HG02943 (cell line): Measurements from ENCODE around the gene CDH23.

ENCODE experiments used
- ATAC-seq: cut with Tn5 transposase; IDR thresholded peaks from one replicate; pipeline ENCODE4 v1.9.1; 2021; ENCODE audit warnings: mild to moderate bottlenecking, low read depth, moderate library complexity; ENCODE audit not compliant: unreplicated experiment

Gene CDH23

DNA sequence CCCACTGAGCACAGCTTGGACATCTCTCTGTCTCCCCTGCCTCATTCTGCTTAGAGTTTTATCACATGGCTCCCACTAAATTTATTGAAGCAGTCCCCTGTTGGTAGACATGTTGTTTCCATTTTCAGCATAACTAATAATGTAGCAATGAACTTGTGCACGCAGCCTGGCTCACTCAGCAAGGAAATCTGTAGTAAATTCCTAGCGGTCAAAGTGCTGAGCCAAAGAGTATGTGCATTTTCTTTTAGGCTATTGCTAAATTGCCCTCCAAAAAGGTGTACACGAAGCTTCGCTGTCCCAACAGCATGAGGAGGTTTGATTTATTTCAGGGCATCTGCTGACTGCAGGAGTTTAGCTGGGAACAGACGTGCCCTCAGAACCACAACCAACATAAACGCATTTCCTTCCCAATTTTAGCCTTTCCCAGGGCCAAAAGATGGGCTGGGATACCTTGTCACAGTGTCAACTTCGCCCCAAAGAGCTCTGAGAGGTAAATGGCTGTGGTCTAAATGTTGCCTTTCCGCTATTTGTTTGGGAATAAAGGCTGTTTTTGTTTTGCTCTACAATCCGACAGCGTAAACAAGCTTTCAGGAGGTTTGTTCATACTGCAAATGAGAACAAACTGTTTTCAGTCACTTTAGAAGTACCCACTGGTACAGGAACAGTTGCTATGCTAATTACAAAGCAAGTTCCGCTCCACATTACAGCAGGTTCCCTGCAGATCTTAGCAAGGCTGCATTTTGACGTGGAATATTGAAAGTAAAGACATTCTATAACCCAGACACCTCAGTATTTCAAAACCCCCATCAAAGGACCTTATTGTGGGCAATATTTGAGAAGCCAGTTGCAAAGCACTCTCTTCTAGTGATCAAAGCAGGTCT is 359.8 kb downstream of the CDH23 start:
- no peak for ATAC-seq

DNA sequence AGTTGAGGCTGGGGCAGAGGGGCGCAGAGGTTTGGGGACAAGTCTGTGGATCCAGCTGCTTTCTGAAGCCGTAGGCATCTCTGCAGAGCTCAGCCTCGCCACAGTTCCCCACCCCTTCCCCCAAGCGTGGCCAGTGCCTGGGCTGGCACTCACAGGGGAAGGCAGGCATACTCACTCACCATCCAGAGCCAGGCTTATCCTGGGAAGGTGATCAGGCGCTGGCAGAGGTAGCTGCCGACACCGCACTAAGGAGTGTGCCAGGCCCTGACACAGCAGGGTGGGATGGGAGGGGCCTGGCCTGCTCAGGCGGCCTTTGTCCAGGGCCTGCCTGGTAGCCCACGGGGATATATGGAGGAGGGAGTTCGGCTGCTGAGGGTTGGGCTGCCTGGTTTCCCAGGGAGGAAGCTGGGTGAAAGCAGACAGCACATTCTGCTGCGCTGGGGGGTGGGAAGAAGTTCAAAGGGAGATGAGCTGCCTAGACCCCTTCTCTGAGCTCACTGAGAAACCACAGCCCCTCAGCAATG is 360.7 kb downstream of the CDH23 start:
- ATAC-seq, result no peak

DNA sequence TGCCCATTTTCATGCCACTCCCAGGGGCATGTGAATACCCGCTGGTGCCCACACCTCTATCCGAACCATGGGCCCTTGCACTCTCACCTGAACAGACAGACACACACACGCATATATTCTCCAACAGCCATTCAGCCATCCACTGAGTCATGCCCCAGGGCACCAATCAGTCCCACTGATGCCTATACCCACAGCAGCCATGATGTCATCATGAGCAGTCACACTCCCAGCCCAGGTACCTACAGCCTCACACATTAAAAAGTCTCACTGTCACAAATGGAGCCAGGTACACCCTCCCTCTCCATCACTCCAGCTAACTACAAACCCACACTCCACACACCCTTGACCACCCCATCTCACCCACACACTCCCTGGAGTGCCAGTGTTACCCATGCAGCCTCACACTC is 364.4 kb downstream of the CDH23 start:
- ATAC-seq, result no peak

DNA sequence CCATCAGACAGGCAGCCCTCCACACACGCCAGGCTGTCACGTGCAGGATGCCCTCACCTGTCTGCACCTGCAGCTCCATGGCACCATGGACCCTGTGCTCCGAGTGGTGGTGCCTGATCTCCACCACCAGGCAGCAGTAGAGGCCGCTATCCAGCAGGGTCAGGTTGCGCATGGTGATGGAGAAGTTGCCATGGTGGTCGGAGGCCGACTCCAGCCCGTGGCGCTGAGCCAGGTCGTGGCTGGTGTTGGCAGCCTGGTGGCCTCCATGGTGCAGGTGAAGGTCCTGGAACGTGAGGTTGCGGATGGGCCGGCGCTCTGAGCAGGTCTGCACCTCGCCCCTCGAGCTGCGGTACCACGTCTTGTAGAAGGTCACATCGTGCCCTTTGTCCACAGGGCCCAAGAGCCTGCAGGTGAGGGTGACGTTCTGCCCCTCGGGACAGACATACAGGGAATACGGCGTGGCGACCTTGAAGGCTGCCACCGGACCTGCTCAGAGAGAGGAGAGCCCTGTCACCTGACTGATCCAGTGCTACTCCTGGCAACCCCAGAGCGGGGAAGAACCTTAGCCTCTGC is 364.9 kb downstream of the CDH23 start:
- ATAC-seq, result no peak

DNA sequence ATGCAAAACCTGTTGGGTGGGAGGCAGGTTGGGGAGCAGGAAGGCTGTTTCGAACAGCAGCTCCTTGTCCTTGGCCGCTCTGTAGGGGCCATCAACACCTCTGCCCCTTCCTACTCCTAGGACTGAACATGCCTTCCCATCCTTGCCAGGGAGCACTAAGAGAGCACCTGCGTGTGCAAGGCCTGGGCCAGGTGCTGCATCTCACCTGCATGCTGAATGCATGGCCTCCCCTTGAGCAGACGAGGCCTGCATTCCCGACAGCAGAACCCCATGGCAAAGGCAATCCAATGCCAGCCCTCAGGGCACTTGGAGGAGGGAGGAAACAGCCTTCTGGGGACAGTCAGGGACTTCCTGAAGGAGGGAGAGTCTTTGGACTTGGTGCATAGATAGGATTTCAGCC is 365.6 kb downstream of the CDH23 start:
- no peak for ATAC-seq

DNA sequence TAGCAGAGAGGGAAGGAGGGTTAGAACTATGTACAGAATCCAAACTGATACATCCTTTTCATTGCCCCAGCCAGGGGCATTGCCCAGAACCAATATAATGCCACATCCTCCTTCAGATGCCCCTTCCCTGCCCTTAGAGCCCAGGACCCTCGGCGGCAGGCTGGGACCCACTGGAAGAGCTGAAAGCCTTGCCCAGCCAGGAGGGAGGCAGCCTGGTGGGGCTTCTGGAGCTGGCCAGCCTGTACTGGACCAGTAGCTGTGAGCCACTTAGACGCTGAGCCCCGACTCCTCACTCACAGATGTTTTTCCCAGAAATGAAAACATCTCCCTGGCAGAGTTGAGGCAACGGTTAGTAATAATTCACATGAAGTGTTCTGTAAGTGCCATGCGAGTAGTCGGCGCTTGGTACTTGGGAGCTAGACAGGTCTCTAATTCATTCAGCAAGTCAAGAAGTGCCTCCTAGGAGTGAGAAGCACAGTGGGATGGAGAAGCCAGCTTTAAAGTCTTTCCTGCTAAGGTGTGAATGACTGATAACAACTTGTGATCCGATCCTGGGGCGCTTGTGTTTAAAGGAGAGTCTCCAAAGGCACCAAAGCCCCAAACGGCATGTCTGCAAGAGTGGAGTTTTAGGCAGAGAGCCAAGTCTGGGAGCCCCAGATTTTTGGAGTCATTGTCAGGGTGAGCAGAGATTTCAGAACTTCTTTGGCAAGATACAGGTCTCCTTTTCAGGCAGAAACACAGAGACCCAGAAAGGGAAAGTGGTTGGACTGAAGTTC is 366.8 kb downstream of the CDH23 start:
- no peak for ATAC-seq

DNA sequence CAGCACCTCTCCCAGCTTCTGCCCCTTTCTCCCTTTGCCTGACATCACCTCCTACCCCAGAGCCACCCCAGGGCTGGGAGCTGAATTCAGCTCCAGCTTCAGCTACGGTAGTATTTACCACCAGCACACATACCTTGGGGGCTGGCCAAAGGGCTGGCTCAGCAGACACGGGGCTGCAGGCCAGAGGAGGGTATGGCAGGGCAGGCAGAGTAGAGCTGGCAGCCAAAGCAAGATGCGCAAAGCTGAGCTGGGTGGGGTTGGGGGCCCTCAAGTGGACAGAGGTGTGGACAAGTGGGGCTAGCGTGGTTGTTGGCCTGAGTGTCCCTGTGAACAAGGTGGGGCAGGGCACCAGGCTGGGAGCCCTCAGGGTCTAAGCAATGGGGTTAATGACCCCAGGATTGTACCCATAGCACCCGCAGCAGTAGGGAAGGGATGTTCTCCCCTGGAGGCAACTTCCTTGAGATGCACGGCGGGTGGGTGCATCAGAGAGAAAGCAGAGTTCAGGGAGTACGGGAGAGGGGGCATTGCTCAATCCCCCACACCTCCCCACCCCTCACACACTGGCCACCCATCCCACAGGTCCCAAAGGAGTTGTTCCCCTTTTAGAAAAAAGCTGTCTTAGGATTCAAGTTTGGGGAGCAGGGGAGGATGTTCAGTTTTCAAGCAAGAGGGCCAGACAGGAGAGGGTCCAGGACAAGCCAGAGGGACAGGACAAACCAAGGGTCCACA is 368.6 kb downstream of the CDH23 start:
- no peak for ATAC-seq

DNA sequence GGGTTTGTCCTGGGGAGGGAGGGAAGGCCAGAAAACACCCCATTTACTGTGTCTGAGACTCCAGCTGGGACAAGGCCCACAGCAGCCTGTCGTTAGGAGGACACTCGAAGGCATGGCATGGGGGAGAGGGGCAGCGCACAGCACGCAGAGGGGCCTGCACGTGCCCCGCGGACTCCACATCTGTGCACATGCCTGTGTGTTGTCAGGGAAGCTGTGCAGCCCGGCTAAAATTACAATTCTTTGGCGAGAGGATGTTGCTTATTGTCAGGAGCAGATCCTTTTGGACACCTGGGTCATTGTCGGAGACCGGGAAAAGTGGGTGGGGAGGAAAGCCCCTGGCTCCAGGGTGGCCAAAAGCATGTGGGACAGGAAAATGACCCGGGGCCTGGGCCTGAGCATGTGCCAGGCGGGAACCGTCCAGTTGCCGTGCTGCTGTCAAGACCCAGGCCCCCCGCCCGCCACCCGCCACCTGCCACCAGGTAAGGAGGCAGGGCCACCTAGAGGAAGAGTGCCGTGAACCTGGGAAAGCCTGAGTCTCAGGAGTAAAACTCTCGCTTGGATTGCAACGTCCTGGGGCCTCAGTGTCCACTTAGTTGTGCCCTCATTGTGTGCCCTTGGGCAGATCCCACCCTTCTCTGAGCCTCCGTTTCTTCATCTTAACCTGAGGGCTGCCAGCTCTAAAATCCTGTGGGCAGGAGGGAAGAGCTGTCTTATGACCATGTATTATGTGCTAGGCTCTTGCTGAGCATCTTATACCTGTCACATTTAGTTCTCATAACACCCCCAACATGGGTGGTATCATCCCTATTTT is 369.4 kb downstream of the CDH23 start:
- no peak for ATAC-seq

DNA sequence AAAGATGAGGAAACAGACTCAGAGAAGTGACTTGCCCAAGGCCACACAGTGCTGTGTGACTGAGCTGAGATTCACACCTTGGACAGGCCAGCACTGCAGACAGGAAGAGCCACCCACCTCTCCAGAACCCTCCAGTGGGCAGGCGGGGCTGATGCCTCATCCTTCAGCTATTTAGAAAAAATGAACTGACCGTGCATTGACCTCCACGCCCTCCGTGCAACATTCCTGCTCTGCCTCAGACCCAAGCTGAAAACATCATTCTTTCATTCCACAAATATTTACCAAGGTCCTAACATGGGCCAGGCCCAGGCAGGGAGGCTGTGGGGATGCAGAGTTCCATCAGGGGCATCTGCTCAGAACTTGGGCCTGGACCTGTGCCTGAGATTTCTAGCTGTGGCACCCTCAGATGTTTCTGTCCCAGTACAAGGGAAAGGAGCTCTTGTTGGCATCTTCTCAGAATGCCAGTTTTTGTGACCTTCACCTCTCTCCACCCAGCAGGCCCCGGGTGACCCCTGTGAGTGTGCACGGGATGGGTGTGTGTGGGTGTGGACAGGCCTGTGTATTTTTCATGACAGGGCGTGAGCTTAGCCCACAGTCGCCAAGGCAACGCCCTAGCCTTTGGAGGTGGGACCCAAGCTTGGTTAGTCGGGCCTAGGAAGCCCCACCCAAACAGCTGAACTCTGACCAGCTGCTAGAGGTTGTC is 370.1 kb downstream of the CDH23 start:
- ATAC-seq, result no peak

DNA sequence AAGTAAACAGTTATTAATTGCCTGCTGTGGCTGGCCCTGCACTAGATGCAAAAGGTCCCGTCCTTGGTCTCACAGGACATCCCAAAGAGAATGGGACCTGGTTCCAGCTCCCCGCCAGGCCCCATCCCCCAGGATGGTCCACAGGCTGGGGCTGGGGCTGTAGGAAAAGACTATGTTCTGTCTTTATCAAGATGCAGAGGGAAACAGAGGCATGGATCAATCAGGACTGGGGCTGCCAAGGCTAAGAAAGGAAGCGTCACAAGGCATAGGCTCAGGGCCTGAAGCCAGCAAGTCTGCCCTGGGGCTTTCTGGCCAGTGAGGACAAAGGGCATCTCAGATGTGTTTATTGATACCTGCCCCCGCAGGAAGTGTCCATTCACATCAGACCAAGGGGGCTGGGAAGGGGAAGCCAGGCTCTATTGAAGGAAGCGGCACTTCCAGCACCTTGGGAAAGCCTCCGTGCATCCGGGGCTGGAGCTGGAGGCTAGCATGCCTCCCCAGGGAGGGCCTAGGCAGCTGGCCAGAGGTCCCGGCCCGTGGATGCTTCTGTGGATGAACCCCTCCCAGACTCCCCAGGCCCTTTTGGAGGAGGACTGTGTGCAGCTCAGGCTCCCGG is 370.8 kb downstream of the CDH23 start:
- no peak for ATAC-seq

DNA sequence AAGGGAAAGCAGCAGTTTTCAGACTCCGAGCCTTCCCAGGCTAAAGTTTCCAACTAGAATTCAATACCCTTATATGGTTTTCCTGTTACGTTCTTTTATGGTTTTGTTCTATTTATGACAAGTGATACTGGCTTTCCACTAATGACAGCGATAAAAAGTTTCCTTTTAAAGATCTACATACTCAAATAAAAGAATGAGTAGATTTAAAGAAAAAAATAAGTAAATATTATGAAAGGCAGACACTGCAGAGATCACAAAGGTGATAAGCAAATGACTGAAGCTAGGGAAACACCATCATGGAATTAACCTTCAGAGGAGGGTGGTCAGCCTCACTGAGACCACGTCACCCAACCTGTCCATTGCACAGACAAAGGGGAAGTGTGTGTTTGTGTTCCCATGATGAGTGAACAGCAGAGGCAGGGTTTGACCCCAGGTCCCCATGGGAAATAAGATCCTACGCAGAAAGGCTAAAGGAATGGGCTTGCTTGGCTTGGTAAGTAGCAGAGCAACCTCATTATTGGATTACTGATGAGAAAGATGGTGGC is 372.6 kb downstream of the CDH23 start:
- ATAC-seq, result no peak

DNA sequence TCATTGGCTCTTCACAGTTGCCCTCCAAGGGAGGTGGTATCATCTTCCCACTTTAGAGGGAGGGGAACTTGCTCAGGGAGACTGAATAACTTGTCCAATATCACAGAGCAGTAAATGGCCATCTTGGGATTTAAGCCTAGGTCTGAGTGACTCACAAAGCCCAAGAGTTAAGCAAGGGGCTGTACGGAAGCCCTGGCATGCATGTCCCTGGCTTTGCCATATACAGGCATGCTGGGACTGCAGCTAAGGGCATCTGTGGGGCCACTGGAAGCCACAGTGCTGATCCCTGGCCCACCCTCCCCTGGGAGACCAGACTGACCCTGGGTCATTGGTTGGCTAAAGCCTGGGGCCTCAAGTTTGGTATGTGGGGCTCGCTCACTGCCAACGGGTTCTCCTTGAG is 373.5 kb downstream of the CDH23 start:
- no peak for ATAC-seq

DNA sequence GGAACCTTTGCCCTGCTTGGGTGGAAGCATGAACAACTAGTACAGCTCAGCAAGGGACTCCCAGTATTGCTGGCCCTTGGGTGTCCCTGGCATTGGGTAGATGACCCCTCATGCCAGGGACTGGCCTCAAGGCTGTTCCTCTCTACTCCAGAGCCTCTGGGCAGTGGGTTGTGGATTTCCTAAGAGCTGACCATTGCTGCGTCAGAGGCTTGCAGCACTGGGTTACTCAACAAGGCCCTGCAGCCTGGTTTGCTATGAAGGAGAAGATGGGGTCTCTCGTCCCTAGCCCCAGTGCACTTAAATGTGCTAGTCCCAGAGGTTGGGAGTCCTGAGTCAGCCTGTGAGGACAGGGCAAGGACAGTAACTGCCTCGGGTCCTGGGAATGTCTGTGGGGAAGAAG is 374.1 kb downstream of the CDH23 start:
- no peak for ATAC-seq

DNA sequence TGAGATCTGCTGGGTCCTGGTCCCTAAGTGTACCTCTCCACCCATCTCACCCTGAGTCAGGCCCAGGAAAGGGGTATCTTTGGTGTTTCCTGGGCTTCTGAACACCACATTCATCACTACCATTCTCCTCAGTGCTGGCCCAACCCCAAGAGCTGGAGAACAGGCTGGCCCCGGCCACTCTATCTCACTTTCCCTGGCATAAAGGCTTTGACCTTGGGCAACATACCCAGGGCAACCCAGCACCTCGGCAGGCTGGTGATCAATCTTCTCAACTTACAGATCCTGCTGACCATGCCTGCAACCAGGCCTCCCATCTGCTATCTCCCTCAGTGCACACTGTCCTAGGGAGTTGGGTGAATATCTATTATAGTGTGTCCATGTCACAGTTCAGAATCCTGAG is 374.5 kb downstream of the CDH23 start:
- ATAC-seq, result no peak

DNA sequence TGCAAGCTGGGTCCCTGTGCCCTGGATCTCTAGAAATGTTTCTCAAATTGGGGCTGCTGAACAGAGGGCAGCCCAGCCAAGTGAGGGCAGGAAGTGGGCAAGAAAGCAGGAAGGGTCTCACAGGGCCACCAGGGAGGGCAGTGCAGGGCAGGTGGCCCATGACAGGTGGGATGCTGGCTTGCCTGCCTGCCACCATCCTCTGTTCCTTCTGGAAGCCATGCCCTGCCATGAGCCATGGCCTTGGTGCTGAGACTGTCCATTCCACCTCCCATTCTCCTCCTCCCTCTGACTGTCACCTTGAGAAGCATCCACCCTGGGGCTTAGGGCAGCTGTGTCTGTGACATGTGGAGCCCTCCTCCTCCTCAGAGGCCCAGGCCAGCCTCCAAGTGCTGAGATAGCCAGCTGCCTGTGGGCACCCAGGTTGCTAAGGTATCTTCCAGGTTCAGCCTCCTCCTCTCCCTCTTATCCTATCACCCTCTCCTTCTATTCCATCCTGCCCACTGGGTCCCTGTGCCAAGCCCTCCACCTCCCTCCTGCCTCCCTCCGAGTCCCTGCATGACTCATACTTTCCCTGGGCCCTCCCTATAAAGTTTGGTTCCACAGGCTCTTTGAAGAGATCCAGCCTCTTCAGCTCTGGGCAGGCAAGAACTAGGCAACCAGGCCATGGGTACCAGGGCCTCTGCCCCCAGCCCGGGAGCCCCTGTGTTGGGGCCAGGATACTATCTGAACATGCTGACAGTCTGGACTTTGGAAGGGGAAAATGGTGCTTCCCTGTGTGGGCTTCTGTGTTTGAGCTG is 375.3 kb downstream of the CDH23 start:
- ATAC-seq, result no peak

DNA sequence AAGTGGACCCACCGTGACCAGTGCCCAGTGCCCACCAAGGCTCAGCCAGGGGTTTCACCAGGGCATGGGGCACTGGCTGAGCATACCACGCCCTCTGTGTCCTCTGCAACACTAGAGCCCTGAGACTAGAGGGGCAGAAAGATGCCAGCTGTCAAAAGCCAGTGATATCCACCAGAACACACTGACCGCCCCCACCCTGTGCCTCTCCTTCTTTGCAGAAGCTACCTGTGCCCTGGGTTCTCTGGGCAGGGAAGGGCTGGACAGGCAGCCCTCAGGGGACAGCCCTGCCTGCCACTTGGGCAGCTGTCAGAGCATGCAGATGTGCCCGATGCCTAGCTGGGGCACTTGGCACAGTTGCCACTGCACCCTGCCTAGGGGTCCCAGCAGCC is 376.1 kb downstream of the CDH23 start:
- no peak for ATAC-seq

DNA sequence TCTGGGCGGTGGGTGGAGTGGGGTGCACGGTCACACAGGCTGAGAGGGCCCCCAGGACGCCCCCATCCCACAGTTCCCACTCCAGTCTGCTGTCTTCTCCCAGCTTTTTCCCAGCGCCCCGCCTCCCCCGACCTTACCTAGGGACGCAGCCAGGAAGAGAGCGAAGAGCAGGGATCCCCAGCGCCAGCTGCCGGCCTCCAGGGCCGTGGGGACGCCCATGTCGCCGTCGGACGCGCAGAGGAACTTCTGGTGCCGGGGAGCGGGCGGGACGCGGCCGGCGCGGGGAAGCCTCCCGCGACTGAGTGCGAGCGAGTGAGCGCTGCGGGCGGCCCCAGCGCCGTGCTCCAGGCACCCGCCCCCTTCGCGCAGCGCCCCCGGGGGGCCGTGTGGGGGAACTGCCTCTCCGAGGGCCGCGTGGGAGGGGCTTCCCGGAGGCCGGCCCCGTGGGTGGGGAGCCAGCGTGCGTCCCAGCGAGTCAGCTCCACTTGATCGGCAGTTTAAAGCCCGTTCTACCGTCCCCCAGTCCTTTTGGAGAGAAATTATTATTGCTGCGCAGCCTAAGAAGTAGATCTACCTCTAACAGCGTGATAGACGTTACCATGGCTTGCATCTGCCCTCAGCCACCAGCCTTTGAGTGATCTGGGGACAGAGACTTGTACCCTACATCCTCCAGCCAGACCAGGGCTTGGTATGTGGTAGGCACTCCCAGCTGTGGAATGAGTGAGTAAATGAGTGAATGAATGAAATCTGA is 376.7 kb downstream of the CDH23 start, which contains the start of gene VSIR:
Gene VSIR (minus strand): TSS at position 300 of the 751 bp plus-strand sequence. CDS start 81 bp downstream, at position 219.
- peak; percentile 46 for ATAC-seq
